Measurements from ENCODE around the gene VIM.
"Not testable (repeated sequence)": the region's sequence is repeated elsewhere in the genome, so short reads cannot be mapped to it uniquely, and the experiment has no call there.

VIM gene

DNA sequence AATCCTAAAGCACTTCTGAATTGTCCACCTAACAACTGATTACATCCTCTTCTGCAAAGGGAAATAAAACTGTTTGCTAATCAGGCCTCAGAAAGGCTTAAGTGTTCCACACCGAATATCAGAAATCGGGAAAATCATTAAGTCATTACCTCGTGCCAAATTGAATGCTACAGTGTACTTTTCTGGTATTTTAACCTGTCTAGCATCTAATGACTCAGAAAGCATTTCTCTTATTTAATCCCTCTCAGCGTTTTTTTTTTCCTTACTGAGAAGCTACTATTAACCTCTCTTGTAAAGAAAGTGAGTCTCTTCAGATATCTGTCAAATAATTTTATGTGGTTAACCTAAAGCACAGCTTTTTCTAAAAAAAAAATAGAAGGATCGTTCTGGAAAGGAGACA is 28.6 kb downstream of the VIM start:
- DNase-seq (ENCODE audit: low read depth): no peak

DNA sequence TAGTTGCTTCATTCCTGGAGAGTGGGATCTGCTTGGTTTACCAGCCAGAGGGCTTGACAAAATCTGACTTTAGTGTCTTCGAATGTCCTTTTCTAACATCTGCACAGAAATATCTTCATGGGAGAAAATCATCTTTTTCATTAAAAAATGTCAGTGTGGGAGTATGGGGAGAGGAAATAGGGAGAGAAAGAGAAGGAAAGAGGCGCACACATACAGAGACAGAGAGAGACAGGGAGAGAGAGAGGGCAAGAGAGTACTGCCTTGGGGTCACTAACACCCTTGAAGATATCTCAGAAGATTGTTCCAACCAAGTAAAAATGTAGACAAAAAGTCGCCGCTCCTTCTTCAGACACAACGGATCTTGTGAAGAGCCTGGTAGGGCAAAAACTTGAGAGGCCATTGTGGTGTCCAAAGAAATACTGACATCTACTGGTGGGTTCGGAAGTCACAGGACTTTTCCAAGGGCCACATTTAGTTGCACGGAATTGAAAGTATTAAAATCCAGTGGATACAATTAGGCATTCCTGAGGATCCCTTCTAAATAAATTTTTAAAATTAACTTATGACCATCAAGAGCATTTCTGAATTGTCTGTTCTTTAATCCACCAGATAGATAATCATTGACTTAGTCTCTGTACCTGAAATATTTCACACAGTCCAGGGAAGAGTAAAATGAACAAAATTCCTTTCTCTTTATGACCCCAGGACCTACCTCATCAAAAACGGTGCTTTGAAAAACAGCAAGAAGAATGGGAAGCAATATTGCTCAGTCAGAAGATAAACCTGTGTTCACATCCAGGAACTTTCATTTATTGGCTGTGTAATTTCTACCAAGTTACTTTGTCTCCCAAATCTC is 29.7 kb downstream of the VIM start:
- peak; percentile 81 for DNase-seq (ENCODE audit: low read depth)

- DNase-seq (ENCODE audit: low read depth): no peak
Measured at GRCh38 chr10:17262502-17262901, 34.5 kb downstream of the VIM start.

GRCh38 chr10:17263580-17263979 is 35.5 kb downstream of the VIM start:
- no peak for DNase-seq (ENCODE audit: low read depth)

DNA sequence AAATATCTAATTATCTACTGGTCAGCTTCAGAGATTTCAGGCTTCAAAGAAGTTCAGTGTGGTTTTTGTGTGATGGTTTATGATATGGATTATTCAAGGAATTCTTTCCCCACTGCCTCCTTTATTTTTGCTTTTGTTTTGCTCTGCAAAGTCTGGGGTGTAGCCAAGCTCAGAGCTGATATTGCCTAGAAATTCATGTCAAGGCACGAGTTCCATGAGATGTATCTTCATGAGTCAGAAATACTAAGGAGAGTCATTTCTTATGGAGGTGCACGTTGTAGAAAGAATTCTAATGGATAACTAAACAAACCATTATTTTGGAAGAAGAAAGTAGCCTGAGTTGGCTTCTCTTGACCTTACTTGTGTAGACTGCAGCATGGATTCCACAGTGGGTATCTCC is 37.4 kb downstream of the VIM start:
- DNase-seq (ENCODE audit: low read depth): peak; percentile 14

GRCh38 chr10:17266549-17266948 is 38.5 kb downstream of the VIM start:
- not testable (repeated sequence) for DNase-seq (ENCODE audit: low read depth)

GRCh38 chr10:17272648-17273047 is 44.6 kb downstream of the VIM start:
- DNase-seq (ENCODE audit: low read depth): no peak

GRCh38 chr10:17273403-17273802 is 45.4 kb downstream of the VIM start:
- DNase-seq (ENCODE audit: low read depth): peak; percentile 52

- no peak for DNase-seq (ENCODE audit: low read depth)
Measured at GRCh38 chr10:17276756-17277424, 48.8 kb downstream of the VIM start.

GRCh38 chr10:17278607-17279240 is 50.7 kb downstream of the VIM start:
- DNase-seq (ENCODE audit: low read depth): no peak

GRCh38 chr10:17282311-17282710 is 54.3 kb downstream of the VIM start:
- no peak for DNase-seq (ENCODE audit: low read depth)

- DNase-seq (ENCODE audit: low read depth): no peak
Measured at GRCh38 chr10:17286562-17287550, 58.8 kb downstream of the VIM start.
